SK-MEL-5 (cell line): Measurements from ENCODE around the gene CDC37. TPM values are rescaled to one million over a fixed set of nuclear protein-coding genes. Genes with fewer than 3 reads are reported as not detected.
"Not testable (repeated sequence)": the region's sequence is repeated elsewhere in the genome, so short reads cannot be mapped to it uniquely, and the experiment has no call there.

Experiments
- DNase-seq: peaks from one replicate; pipeline ENCODE4 v3.0.0-alpha.2; 2016; ENCODE audit warnings: low read depth, low spot score
- in situ Hi-C: cut with HindIII; loops from 2 replicates; pipeline ENCODE4 v1.10.0; 2016; ENCODE audit warnings: low sequenced_read_pairs, high pct_unique_total_duplicates, low pct_unique_long_range_greater_than_20kb
- total RNA-seq: library from RNA; depleted of rRNA; stranded (reverse); fragments of >200 nt; shearing (Covaris generic); gene quantifications from 2 replicates; pipeline ENCODE4 v1.2.3, GENCODE V29; 2014

Gene CDC37
- total RNA-seq, 1 experiment from 2014 or later: 232 TPM

DNA sequence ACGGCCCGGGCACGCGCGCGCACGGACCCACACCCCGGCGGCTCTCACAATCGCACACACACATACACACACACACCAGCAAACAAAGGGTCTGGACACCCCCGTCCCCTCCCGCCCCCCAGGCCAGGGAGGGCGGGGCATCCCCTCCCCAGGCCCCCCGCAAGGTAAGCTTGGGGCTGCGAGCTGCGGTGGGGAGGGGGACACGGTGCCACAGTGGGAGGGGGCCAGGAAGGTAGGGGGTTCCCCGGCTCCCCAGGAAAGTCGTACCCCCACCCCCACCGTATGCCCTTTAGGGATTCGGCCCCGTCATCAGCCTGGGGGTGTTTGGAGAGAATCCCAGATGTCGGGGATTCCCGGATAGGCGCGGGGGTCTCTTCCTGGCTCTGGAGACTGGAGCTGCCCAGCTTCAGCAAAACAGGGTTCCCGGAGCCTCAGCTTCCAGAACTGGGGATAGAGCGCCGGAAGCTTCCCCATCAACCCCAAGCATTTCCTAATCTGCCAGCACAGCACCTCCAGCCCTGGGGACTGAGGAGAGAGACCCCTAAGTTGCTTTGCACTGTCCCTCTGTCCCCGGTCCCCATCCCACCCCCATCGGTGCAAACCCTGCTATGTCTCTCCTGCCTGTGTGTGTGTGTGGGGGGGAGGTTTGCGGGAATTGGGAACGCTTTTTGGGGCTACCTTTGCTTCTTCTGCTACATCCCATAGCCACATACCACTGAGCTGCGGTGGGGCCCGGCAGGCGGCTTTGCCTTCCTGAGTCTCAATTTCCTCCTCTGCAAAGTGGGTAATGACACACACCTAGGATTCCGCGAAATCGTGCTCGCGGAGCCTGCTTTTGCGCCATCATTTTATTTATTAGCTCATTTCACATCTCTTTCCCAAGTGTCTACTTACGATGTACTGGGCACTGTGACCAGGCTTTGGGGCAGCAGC is 1.8 kb upstream of the CDC37 start:
- DNase-seq: no peak
- in situ Hi-C loops: no loop called here

DNA sequence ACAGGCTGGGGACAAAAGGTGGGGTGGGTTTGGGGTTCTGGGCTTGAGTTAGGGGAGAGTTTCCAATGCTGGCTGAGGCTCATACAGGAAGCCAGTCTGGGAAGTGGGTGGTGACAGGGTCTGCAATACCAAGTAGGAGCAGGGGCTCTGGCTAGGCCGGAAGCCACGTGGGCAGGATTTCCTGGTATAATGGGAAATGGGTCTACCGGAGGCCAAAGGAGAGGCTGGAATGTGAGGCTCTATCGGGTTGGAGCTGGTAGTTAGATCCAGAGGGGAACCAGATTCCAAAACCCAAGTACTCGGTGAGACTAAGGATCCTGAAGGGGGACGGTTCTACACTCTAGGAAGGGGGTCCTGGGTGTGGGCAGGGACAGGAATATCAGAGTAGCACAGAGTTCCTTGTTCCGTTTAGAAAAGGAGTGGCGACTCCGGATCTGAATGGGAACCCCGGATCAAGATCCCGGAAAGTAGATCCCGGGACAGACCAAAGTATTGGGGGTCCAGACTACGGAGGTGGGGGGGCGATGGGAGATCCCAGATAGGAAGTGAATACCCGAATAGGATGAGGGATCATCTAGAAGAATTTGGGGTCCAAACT is 802 bp downstream of the CDC37 start:
- peak; percentile 46 for DNase-seq
- in situ Hi-C loops: no loop called here

DNA sequence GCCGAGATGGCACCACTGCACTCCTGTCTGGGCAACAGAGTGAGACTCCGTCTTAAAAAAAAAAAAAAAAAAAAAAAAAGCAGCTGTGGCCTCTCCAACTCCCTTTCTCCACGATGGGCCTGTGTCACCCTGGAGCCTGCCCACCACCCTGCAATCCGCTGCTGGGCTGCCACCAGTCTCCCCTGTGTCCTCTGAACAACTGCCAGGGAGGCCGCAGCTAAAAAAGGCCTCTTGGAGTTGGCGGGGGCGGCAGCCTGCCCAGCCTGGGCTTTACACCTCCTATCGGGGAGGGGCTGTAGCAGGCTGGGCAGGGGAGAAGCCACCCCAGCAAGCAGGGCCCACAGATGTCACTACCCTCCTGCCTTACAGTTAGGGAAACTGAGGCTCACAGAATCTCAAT is 3.5 kb downstream of the CDC37 start:
- no peak for DNase-seq
- in situ Hi-C loops: no loop called here

DNA sequence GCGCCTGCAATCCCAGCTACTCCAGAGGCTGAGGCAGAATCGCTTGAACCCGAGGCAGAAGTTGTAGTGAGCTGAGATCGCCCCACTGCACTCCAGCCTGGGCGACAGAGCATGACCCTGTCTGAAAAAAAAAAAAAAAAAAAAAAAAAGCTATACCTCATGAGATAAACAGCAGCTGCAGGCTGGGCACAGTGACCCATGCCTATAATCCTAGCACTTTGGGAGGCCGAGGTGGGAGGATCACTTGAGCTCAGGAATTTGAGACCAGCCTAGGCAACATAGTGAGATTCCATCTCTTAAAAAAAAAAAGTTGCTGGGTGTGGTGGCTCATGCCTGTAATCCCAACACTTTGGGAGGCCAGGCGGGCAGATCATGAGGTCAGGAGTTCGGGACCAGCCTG is 4.0 kb downstream of the CDC37 start:
- DNase-seq, in situ Hi-C loops: not testable (repeated sequence)

DNA sequence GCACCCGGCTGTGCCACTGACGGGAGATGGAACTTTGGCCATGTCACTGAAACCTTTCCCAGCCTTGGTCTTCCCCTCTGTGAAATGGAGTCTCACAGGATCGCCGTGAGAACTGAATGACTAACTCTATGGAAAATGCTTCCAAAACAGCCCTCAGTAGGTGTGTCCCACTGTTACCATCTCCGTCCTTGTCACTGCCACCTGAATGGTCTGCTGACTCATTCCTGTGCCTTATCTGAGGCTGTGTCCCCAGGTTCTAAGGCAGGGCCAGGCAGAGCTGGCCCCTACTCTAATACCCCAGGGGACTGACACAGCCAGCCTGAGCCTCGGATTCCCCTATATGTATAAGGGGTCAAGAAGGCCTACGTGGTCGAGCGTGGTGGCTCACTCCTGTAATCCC is 4.5 kb downstream of the CDC37 start:
- DNase-seq: no peak
- in situ Hi-C loops: no loop called here

DNA sequence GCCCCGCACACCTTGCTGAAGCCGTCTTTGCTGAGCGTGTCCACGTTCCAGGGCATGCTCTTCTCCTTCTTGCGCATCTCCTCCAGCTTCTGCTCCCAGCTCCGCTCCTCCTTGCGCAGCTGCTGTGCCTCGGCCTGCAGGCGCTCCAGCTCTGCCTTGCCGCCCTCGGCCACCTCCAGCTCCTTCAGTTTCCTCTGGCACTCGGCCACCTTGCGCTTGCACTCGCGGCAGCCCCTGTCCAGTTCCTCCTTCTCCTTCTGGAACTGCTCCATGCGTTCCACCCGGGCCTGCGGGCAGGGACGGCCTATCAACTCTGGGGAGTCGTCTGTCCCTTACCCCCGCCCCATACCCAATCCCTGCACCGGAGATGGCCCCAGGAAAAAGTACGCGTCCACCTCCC is 7.4 kb downstream of the CDC37 start:
- no peak for DNase-seq
- in situ Hi-C loops: no loop called here

DNA sequence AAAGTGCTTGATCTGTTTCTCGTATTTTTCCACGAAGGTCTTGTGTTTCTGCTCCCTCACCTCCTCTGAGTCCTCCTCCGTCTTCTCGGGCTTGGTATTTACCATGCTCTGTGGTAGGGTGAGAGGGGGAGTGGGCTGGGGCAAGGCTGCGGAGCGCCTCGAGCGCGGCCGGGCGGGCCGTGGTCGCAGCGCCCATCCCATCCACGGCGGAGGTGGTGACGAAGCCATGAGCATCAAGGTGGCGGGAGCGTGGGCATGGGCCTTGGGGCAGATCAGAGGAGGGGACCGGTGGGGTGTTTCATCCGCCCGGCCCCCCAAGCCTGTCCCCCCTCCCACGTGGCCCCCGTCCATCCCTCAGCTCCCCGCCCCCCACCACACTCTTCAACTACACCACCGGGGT is 7.9 kb downstream of the CDC37 start:
- DNase-seq: no peak
- in situ Hi-C loops: no loop called here

DNA sequence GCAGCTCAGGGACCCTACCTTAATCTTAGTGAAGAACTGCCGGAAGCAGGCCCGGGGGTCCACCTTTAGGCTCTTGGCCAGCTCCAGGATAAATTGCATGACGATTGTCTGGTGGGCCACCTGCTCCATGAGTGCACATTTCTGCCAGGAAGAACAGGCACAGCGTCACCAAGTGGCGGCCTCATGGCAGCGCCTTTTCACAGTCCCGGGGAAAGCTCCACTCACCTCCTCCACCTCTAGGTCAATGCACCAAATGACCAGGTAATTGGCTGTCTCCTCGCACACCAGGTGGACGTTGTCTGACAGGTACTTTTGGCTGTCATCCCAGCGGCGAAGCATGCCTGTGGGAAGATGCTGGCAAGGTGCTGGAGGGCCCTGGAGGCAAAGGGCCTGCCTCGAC is 8.3 kb downstream of the CDC37 start:
- DNase-seq: no peak
- in situ Hi-C loops: no loop called here

DNA sequence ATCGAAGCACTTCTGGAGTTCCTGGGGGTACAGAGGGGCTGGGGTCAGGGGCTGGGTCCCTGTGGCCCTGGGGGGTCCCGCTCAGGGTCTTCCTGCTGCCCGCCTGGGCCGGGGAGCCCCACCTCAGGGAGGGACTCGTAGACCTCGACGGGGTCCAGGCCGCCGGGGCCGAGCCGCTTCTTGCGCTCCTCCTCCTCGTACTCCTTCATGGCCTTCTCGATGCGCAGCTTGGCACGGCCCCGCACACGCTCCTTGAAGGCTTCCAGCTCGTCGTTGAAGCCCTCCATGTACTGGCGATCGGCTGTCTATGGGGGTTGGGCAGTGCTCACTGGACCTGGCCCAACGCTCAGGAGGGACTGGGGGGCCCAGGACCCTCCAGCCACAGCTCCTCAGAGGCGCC is 10.2 kb downstream of the CDC37 start:
- DNase-seq: no peak
- in situ Hi-C loops: no loop called here

DNA sequence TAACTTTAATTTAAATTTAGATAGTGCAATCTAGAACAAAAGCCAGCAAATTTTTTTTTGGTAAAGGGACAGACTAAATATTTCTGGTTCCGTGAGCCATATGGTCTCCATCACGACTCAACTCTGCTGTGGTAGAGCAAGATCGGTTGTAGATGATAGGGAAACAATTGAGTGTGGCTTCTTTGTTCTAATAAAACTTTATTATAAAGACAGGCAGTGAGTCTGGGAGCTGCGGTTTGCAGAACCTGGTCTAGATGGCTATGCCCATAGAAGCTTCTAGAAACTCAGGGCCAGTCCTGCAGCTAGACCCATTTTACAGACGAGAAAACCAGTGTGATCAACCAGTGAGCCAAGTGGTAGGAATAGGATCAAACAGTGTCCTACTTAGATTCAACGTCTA is 11.2 kb downstream of the CDC37 start:
- in situ Hi-C loops: no loop called here
- no peak for DNase-seq

DNA sequence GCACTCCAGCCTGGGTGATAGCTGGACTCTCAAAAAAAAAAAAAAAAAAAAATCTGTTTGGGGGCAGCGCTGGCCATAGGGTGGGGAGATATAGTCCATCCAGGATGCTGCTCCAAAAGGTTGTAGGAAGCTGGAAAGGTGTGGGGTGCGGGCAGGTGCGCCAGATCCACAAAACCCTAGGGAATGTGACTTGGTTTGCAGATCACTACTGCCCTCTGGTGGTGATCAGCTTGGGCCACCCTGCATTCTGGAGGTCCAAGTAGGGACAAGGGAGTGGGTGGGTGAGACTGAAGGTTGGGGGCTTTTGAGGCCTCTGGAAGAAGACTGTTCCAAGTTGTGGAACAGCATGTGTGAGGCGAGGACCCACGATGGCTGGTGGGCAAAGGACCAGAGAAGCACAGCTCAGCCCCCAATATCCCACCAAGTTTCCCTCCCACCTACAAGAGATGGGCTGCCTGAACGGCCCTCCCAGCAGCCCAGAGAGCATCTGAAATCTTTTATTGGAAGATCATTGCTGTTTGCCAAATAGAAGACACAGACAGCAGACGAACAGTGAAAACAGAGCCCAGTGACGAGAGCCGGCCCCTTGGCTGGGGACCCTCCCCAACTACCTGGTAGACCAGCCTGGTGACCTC is 12.6 kb downstream of the CDC37 start:
- in situ Hi-C loops: no loop called here
- DNase-seq: peak; percentile 67

DNA sequence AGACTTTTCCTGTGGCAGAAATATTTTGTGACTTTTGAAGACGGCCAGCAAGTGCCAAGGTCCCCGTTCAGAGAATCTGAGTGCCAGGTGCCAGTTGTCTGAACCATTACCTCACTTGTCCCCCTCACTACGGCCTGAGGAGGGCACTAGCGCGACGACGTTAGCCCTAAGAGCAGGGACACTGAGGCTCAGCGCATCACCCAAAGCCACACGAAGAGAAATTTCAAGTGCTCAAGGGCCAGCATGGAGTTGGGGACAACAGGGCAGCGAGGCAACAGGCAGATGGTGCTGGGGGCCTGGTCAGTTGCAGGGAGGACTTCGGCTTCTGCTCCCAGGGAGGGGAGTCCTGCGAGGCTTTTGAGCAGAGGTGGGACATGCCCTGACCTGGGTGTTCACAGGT is 13.5 kb downstream of the CDC37 start:
- DNase-seq: no peak
- in situ Hi-C loops: no loop called here

DNA sequence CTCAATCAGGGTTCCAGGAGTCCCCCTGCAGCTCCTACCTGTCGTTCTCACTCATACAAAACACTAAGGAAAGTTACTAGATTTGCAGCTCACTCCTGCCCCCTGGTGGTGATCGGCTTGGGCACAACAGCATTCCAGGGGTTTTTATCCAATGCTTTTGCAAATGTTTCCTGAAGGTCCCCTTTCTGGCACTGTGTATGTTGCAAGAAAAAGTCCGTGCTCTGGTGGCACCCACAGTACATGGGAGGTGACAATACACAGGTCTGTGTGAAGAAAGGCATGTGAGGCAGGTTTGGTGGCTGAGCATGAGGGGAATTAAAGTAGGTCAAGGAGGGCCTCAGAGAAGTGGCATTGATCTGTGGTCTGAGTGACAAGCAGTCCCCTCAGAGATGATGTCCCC is 14.4 kb downstream of the CDC37 start:
- DNase-seq: peak; percentile 81

DNA sequence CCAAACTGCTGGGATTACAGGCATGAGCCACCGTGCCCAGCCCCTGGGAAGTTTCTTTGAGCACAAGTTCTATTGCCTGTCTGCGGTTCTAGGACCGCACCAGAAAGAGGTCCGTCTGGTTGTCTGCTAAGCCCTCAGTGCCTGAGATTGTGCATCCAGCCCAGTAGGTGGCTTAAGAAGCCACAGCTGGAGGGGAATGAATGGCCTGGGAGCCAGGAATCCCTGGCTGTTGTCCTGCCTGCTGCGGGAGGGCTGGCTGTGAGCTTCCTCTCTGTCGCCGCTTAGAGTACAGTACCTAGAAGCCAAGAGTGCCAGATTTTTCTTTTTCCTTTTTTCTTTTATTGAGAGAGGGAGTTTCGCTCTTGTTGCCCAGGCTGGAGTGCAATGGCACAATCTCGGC is 18.8 kb downstream of the CDC37 start:
- in situ Hi-C loops: no loop called here
- no peak for DNase-seq

More for the DNA sequence above, 14.4 kb downstream of the CDC37 start:
- in situ Hi-C loops: no loop called here

DNA sequence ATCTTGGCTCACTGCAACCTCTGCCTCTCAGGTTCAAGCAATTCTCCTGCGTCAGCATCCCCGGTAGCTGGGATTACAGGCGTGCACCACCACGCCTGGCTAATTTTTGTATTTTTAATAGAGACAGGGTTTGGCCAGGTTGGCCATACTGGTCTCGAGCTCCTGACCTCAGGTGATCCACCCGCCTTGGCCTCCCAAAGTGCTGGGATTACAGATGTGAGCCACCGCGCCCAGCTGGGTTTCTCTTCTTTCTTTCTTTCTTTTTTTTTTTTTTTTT is 20.2 kb downstream of the CDC37 start:
- DNase-seq, in situ Hi-C loops: not testable (repeated sequence)

DNA sequence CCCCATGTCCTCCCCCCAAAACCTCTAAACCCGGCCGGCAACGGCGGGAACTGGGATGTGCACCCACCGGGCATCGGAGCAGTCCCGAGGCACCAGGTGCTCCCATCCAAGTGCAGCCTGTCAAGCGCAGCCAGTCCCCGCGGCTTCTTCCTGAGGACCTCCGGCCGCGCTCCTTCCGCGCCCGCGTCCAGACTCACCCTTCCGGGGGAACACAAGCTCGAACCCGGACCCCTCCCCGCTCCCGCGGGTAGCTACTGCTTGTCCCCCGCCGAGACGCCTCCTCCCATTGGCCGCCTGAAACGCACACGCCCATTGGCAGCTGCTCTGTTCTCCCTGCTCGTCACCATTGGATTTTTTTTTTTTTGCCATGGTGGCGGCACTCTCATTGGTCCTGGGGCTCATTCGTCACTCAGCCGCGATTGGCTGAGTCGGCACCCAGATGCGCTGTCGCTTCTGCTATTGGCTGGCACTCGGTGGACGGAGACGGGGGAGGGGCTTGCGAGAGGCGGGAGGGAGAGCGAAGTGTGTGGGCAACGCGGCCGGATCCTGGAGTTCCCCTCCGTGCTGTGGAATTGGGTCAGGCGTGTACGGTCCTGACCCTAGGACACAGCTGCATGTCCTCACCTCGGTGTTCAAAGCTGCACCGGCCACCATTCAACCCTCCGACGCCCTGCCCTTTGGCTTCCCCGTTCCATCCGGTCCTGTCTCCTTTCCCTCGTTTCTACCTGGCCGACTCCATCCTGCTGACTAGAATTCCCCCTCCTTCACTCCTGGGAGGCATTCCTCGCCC is 22.8 kb downstream of the CDC37 start, which contains the start of gene TYK2:
Gene TYK2 (minus strand): TSS at position 260 of the 790 bp plus-strand sequence. CDS start 2,166 bp downstream, outside the sequence.
- in situ Hi-C loops: no loop called here

DNA sequence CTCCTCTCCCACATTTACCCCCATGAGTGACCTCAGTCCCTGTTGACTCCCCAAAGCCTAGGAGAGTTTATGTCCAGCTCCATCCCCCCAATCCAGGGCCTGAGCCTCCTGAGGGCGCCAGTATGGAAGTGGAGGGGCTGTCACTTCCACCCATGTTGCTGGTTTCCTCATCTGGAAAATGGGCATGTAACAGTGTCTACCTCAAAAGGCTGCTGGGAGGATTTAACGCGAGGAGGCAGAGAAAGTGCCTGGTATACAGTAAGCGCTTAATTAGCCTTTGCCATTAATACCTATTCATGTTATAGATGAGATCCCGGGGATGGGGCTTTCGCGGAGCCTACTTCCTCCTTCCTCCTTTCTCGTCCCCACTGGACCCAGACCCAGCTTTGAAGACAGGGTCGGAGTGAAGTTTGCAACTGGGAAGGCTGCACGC is 23.4 kb downstream of the CDC37 start:
- no peak for DNase-seq
- in situ Hi-C loops: no loop called here

More for the DNA sequence above, 22.8 kb downstream of the CDC37 start, which contains the start of gene TYK2:
- peak; percentile 98 for DNase-seq

DNA sequence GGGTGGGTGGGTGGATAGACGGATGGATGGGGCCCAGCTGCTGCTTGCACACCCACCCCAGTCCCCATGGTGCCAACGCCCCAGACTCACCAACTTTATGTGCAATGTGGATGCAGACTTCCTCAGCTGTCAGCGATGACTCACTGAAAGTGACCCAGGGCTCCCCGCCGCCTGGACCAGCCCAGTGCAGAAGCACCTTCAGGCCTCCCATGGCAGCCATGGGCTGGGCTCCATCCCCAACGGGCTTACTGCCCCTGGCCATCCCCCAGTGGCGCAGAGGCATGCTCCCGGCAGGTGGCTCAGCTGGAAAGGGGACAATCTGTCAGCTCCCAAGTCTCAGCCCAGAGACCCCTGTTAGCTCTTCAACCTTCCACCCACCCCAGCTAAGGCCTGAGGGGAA is 25.2 kb downstream of the CDC37 start:
- DNase-seq: no peak
- in situ Hi-C loops: no loop called here
